Measurements from ENCODE around the gene F10. TPM values are rescaled to one million over a fixed set of nuclear protein-coding genes. Genes with fewer than 3 reads are reported as not detected.

F10 gene
- total RNA-seq, 4 donors from 2014 or later, result 7.3 to 33.0 (median 20.7) TPM

DNA sequence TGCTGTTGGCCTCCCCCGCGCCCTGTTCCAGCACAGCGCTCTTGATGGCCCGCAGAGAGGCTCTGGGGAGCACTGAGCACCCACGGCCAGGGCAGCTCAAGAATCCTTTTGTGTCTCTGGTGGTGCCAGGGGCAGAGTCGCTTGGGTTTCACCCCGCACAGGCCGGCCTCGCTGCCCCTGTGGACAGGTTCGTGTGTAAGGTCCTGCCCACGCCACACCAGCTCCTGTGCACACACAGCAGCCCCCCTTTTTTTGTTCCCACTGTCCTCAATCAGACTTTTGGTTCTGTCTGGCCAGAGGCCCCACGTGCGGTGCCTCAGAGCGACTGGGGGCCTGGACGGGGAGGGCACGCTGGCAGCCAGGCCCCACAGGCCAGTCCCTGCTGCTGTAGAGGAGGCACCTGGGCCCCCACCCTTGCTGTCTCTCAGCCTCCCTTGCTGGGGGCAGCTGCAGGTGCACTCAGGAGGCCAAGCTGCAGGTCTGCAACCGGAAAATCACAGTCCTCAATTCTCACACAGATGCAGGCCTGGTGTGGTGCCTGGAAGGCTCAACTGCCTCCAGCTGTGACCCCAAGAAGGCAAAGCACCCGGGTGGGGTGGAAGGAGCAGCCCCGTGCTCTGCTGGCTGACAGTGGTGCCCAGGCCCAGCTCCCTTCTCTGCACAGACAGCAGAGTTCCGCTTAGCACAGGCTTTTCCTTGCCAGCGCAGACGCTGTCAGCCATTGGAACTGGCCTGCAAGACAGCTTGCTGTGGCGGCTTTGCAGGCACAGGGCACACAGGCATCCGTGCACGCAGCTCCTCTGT is 29.6 kb upstream of the F10 start:
- no peak for TF ChIP-seq CTCF (IDR thresholded peaks at IDR 0.05; ENCODE audit: low read depth)

GRCh38 chr13:113093580-113094409 is 28.8 kb upstream of the F10 start:
- TF ChIP-seq CTCF (IDR thresholded peaks at IDR 0.05; ENCODE audit: low read depth), result no peak

GRCh38 chr13:113094410-113094800 is 28.2 kb upstream of the F10 start:
- no peak for TF ChIP-seq CTCF (IDR thresholded peaks at IDR 0.05; ENCODE audit: low read depth)

GRCh38 chr13:113095146-113096051 is 27.2 kb upstream of the F10 start:
- TF ChIP-seq CTCF (IDR thresholded peaks at IDR 0.05; ENCODE audit: low read depth), result no peak

GRCh38 chr13:113096052-113096744 is 26.4 kb upstream of the F10 start:
- TF ChIP-seq CTCF (IDR thresholded peaks at IDR 0.05; ENCODE audit: low read depth), result no peak

- TF ChIP-seq CTCF (IDR thresholded peaks at IDR 0.05; ENCODE audit: low read depth), result no peak
Measured at GRCh38 chr13:113096745-113097305, 25.8 kb upstream of the F10 start.

All from subcutaneous adipose tissue (tissue), 4 donors.